Large intestine (tissue), 3 donors: ENCODE measurements around the gene PEAK1. TPM values are rescaled to one million over a fixed set of nuclear protein-coding genes. Genes with fewer than 3 reads are reported as not detected.
A peak's percentile ranks its signal among the peaks of the same experiment; 100 is the strongest.

Experiments used
- DNase-seq, 2 donors: peaks; one replicate each; pipeline versions ENCODE4 v3.0.0 to v3.0.0-alpha.2; 2013
- H3K27ac ChIP-seq: one replicate; pipeline ENCODE4 v1.5.1; 2013; ENCODE audit warnings: low read length
- H3K27me3 ChIP-seq: 2 replicates; pipeline ENCODE4 v1.6.1; 2013; ENCODE audit warnings: low read length; ENCODE audit not compliant: control insufficient read depth, insufficient read depth
- H3K36me3 ChIP-seq: 2 replicates; pipeline ENCODE4 v1.6.1; 2013; ENCODE audit warnings: low read length; ENCODE audit not compliant: control insufficient read depth, insufficient read depth
- H3K4me1 ChIP-seq: one replicate; pipeline ENCODE4 v1.6.1; 2013; ENCODE audit warnings: low read length; ENCODE audit not compliant: control insufficient read depth, insufficient read depth
- H3K4me3 ChIP-seq: one replicate; pipeline ENCODE4 v1.5.1; 2013; ENCODE audit warnings: low read length
- H3K9me3 ChIP-seq: one replicate; pipeline ENCODE4 v1.6.1; 2013; ENCODE audit warnings: mild to moderate bottlenecking, low read depth, low read length, moderate library complexity; ENCODE audit not compliant: control insufficient read depth
- WGBS: methylation state at CpG from one replicate; pipeline ENCODE4 v1.1.5; 2013; ENCODE audit warnings: low lambda C conversion rate; ENCODE audit not compliant: insufficient coverage; 5-methylcytosine and 5-hydroxymethylcytosine counted together
- polyA plus RNA-seq: library from polyadenylated mRNA; unstranded; fragments of 120-200 nt; gene quantifications from one replicate; pipeline ENCODE4 v1.2.1, GENCODE V29; 2013

PEAK1 gene
- polyA plus RNA-seq, 1 donor, result 25.7 TPM

GRCh38 chr15:77118882-77119321, 301.0 kb downstream of the PEAK1 start:
- no peak overlapping the region for H3K4me3 ChIP-seq
- DNase-seq, result peak; percentile 60 to 69
- no CpG with 5 or more reads among the region's 3 CpGs for WGBS
- H3K27ac ChIP-seq, result no peak overlapping the region
- no peaks in the 10 kb centered on the region for H3K27me3 ChIP-seq
- H3K9me3 ChIP-seq, result no peaks in the 10 kb centered on the region
- H3K36me3 ChIP-seq, result peaks cover 10% of the 10 kb centered on the region
- H3K4me1 ChIP-seq, result no peaks in the 10 kb centered on the region

GRCh38 chr15:77115179-77115578, 304.7 kb downstream of the PEAK1 start:
- Histone ChIP-seq H3K27ac (no peak overlapping the region), H3K9me3 (no peaks in the 10 kb centered on the region)

GRCh38 chr15:77112838-77113504, 306.9 kb downstream of the PEAK1 start:
- Histone ChIP-seq H3K27me3 (no peaks in the 10 kb centered on the region), H3K27ac (peak overlapping the region; percentile 80), H3K9me3 (no peaks in the 10 kb centered on the region), H3K36me3 (peaks cover 13% of the 10 kb centered on the region), H3K4me3 (peak overlapping the region; percentile 34), H3K4me1 (peaks cover 3% of the 10 kb centered on the region)
- peak; percentile 79 to 88 for DNase-seq
- no CpG with 5 or more reads among the region's 2 CpGs for WGBS

More at GRCh38 chr15:77115179-77115578, 304.7 kb downstream of the PEAK1 start:
- H3K36me3 ChIP-seq, result peaks cover 13% of the 10 kb centered on the region
- H3K27me3 ChIP-seq, result no peaks in the 10 kb centered on the region
- no peak overlapping the region for H3K4me3 ChIP-seq
- WGBS, result 100% methylated on average over 1 of the region's 4 CpGs
- no peak for DNase-seq
- peaks cover 3% of the 10 kb centered on the region for H3K4me1 ChIP-seq

GRCh38 chr15:77111789-77112188, 308.1 kb downstream of the PEAK1 start:
- WGBS, result no CpG with 5 or more reads among the region's 3 CpGs
- Histone ChIP-seq H3K27ac (peak overlapping the region; percentile 80), H3K9me3 (no peaks in the 10 kb centered on the region), H3K36me3 (peaks cover 13% of the 10 kb centered on the region), H3K4me3 (peak overlapping the region; percentile 34), H3K27me3 (no peaks in the 10 kb centered on the region), H3K4me1 (peaks cover 3% of the 10 kb centered on the region)
- no peak for DNase-seq

GRCh38 chr15:77107531-77108355, 312.2 kb downstream of the PEAK1 start:
- Histone ChIP-seq H3K27me3 (no peaks in the 10 kb centered on the region), H3K36me3 (peaks cover 3% of the 10 kb centered on the region), H3K4me1 (no peaks in the 10 kb centered on the region), H3K4me3 (no peak overlapping the region), H3K9me3 (no peaks in the 10 kb centered on the region), H3K27ac (no peak overlapping the region)
- 53% methylated on average over 2 of the region's 9 CpGs for WGBS
- DNase-seq, result peak; percentile 52 to 53

GRCh38 chr15:77107068-77107467, 312.8 kb downstream of the PEAK1 start:
- Histone ChIP-seq H3K4me1 (no peaks in the 10 kb centered on the region), H3K27ac (no peak overlapping the region), H3K27me3 (no peaks in the 10 kb centered on the region), H3K9me3 (no peaks in the 10 kb centered on the region), H3K4me3 (no peak overlapping the region), H3K36me3 (peaks cover 3% of the 10 kb centered on the region)
- WGBS, result no CpG with 5 or more reads among the region's 2 CpGs
- DNase-seq, result no peak

GRCh38 chr15:77104155-77104554, 315.7 kb downstream of the PEAK1 start:
- WGBS, result no CpG with 5 or more reads among the region's 3 CpGs
- no peaks in the 10 kb centered on the region for H3K4me1 ChIP-seq
- H3K36me3 ChIP-seq, result no peaks in the 10 kb centered on the region
- no peak overlapping the region for H3K4me3 ChIP-seq
- H3K9me3 ChIP-seq, result no peaks in the 10 kb centered on the region
- no peak overlapping the region for H3K27ac ChIP-seq
- DNase-seq, result no peak
- no peaks in the 10 kb centered on the region for H3K27me3 ChIP-seq

- no peak for DNase-seq
- no CpG with 5 or more reads among the region's 4 CpGs for WGBS
- Histone ChIP-seq H3K4me1 (no peaks in the 10 kb centered on the region), H3K36me3 (no peaks in the 10 kb centered on the region), H3K27ac (no peak overlapping the region), H3K27me3 (no peaks in the 10 kb centered on the region), H3K4me3 (no peak overlapping the region), H3K9me3 (no peaks in the 10 kb centered on the region)
Measured at GRCh38 chr15:77099741-77100463, 320.0 kb downstream of the PEAK1 start.

GRCh38 chr15:77098572-77098971, 321.3 kb downstream of the PEAK1 start:
- Histone ChIP-seq H3K27me3 (no peaks in the 10 kb centered on the region), H3K4me1 (no peaks in the 10 kb centered on the region), H3K9me3 (no peaks in the 10 kb centered on the region), H3K4me3 (no peak overlapping the region), H3K36me3 (no peaks in the 10 kb centered on the region), H3K27ac (no peak overlapping the region)
- no peak for DNase-seq
- WGBS, result no CpG with 5 or more reads among the region's 4 CpGs

- Histone ChIP-seq H3K4me3 (no peak overlapping the region), H3K9me3 (no peaks in the 10 kb centered on the region), H3K27me3 (no peaks in the 10 kb centered on the region), H3K4me1 (no peaks in the 10 kb centered on the region), H3K36me3 (no peaks in the 10 kb centered on the region), H3K27ac (no peak overlapping the region)
- no peak for DNase-seq
- WGBS, result no CpG with 5 or more reads among the region's 5 CpGs
Measured at GRCh38 chr15:77097921-77098320, 322.0 kb downstream of the PEAK1 start.
